KG1 (cell line): ENCODE measurements around the gene ZNF275.
"Not testable (repeated sequence)": the region's sequence is repeated elsewhere in the genome, so short reads cannot be mapped to it uniquely, and the experiment has no call there.

ENCODE experiments used
- DNase-seq: peaks from one replicate; lab custom pipeline; 2025; lab: John Stamatoyannopoulos, UW

The ZNF275 gene

DNA sequence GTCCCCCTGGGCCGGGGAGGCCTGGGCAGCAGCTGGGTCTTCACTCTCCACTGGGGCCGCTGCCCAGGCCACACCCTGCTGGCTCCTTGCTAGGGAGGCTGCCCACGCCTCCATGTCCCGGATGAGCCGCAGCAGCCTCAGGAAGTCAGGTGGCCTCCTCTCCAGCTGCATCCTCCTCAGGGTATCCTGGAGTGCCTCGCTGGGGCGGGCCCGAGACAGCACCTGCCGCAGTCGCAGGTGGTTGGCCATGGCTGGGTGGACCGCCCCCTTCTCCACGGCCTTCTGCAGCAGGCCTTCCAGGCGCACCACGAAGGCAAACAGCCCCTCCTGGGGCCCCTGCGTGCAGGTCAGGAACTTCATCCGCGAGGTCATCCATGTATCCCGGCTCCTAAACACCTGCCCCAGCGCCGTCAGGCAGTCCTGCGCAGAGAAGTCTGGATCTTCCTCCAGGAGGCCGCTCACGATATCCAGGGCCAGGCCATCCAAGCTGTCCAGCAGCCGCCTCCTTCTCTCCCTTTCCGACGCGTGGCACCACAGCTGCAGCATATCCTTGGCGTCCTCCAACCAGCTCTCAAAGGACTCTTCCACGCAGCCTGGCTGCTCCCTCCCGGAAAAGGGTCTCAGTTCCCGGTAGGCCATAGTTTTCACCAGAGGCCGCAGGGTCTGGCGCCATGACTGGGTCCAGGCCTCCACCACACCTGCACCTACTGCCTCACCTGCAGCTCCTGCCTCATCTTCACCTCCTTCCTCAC is 14.5 kb upstream of the ZNF275 start:
- DNase-seq, result no peak

- not testable (repeated sequence) for DNase-seq
Measured at GRCh38 chrX:153320047-153320443, 13.9 kb upstream of the ZNF275 start.

DNA sequence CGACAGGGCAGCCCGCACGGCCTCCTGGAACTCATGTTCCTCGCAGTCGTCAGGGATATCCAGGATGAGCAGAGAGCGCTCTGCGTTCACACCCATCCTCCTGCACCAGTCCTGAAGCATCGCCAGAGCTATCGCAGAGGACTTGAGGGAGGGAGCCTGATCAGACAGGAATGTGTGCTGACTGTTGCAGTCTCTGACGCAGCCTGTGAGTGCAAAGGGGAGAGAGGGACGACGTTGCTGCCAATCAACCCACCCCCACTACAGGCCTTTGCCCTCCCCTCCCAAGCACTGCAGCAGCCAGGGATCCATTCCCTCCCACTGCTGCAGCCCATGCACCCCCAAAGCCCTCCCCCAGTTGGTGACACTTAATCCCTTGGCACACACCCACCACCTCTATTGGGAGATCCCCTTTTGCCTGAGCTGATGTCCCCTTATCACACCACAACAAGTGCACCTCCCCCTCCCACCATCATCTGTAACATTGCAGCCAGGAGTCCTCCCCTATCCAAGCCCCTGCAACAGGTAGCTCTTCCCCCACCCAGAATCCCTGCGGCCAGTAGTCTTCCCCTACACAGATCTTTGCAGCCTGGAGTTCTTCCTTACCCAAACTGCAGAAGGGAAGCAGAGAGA is 13.3 kb upstream of the ZNF275 start:
- DNase-seq, result no peak

DNA sequence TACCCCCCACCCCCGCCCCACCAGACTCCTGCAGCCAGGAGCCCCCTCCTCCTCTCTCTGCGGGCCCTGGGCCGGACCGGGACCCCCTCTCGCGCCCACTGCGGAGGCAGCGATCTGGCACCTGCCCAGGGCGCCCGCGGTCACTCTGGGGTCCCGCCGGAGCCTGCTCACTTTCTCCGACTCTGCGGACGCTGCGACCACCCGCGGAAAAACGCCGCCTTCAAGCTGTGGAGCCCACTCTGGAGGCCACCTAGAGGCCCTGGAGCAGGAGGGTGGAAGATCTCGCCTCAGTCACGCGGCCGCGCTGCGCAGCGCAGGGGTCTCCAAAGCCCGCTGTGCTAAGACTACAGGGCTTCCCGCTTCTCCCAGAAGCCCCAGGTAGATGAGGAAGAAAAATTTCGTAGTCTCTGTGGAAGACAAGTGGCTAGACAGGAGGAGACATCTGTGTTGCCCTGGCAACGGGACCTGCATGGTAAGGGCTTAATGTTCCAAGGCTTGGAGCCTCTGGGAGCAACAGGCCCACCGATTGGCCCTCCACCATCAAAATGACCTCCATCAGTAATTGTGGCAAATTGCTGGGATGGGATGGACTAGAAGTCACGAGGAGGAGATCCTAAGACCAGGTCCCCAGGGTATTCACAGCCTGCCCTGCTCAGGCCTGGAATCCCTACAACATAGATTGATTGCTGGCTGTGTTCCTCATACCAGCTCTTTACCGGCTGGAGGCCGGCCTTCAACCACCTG is 12.4 kb upstream of the ZNF275 start, which contains the start of gene PNMA6F:
PNMA6F (minus strand) TSS at position 387 of the 744 bp plus-strand sequence. CDS start 1,093 bp downstream, outside the sequence.
- no peak for DNase-seq

DNA sequence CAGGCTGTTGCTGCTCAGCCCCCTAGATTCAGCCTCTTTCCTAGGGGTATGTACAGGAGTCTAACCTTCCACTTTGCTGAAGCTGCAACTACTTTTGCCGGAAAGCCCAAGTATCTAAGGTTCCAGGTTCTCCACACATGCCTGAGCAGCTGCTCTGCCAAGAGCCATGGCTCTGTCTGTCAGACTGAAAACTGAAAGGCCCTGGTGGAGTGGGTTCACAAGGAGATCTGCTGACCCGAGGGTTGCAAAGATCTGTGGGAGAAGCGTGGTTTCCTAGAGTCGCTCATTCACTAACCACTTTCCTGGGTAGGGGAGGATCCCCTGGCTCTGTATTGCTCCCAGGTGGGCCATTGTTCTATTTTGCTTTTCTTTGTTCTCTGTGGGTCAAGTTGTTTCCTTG is 6.4 kb upstream of the ZNF275 start:
- no peak for DNase-seq

DNA sequence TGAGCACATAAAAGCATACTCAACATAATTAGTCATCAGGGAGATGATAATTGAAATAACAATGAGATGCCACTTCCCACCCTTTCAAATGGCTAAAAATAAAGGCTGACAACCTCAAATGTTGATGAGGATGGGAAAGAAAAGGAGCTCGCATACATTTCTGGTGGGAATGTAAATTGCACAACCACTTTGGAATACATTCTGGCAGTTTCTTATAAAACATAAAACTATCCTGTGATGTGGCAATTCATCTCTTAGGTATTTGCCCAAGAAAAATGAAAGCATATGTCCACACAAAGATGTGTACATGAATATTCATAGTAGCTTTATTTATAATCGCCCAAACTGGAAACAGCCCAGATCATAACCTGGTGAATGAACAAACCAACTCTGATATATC is 687 bp upstream of the ZNF275 start:
- no peak for DNase-seq

DNA sequence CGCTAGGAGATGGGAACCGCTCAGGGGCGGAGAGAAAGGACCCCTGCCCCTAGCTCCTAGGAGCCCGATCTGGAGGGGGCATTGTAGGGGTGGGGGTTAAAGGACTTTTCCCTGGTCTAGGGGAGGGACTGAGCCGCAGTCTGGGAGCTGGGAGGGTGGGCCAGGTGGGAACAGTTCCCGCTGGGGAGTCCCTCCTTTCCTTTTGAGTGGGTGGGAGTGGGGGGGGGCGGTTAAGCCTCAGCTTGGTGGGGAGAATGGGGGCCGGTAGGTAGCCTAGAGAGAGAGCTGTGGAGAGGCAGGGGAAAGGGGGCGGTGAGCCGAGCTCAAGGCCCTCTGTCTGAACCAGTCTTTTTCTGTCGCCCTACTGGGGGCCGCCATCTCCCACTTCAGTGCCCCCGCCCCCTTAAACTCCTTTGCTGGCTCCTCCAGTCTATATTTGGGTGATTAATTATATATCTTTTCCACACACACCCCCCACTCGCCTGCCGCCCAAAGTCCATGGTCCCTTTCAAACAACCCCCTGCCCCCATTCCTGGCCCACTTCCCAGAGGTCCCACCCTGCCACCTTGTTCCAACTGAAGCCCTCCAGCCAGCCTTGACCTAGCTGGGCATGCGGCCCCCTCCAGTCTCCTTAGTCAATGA is 822 bp downstream of the ZNF275 start:
- no peak for DNase-seq

DNA sequence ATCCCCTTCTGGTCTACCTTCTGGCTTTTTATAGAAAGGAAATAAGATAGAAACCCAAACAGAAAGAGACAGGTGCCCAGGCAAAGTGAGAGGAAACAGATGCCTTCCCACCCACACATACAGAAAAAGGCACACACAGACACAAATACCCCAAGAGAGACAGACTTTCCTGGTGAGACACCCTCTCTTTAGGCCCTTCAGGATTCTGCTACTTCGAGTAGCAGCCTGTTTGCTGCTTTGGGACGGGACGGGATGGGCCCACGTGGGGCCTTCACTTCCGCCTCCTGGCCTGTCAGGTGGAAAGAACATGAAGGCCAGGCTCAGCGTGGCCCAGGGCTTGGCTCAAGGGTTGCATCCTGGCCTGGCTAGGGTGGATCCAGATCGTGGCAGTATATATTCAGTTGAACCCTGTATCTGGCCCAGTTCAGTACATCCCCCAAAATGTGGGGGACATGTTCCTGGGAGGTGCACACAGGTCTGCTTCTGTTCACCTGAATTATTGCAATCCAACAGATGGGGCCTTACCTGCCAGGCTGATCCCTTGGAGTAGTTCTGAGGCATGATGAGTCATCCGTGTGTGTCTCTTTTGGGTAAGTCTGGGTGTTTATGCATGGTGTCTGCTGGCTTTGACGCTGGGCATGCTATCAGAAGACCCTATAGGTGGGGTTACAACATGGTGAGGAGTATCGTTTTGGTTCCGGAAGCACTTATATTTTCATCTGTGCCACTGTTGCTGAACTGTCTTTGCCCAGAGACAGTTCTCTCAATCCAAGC is 2.4 kb downstream of the ZNF275 start:
- no peak for DNase-seq

DNA sequence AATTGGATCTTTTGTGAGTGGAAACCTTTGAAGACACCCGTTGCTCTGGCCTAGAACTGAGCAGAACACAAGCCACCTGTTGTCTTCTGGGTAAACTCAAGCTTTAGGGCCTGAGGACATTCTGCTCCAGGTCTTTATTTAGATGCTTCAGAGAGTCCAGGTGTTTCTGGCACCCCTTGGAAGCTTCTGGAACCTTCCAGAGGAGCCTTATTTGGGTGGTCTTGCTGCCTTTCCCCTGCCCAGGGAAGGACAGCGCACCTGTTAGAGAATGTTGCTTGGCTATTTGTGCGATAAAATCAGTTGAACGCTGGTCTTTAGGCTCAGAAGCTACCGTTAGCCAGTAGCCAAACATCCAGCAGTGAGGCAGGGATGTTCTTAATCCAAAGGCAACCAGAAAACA is 3.0 kb downstream of the ZNF275 start:
- DNase-seq, result no peak

- no peak for DNase-seq
Measured at GRCh38 chrX:153338836-153339235, 4.9 kb downstream of the ZNF275 start.

DNA sequence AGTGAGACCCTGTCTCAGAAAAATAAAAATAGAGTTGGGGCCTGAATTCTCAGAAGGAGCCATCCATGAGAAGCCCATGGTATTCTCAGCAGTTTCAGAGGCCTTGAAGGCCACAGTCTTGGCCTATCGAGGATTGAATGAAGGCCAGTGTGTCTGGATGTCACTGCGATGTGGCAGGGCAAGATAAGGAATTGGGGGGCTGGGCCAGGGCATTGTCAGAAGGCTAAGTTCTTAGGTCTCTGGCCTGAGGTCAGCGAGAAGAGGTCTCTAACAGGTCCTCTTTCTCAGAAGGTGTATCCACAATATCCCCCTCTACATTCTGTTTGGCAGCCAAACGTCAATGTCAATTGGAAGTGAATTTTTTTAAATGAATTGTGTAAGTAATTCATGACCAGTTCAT is 5.7 kb downstream of the ZNF275 start:
- DNase-seq, result no peak

DNA sequence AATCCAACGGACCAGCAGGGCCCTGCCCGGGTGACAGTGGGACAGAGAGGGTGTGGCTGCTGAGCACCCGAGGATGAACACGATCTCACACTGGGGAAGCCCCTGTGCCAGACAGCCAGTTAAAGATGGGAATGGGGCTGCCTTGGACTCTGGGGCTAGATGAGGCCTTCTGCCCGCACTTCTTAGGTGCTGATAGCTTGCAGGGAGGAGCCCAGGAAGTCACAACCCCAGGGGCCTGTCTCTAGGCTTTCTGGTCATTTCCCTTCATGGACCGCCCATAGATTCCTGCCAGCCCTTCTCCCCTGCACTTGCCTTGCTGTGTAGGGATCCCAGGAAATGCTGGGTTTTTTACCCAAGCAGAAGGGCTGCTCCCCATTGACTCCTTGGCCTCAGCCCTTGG is 6.2 kb downstream of the ZNF275 start:
- DNase-seq, result no peak

GRCh38 chrX:153342762-153343558 is 9.0 kb downstream of the ZNF275 start:
- DNase-seq, result no peak

GRCh38 chrX:153343674-153344073 is 9.7 kb downstream of the ZNF275 start:
- no peak for DNase-seq

DNA sequence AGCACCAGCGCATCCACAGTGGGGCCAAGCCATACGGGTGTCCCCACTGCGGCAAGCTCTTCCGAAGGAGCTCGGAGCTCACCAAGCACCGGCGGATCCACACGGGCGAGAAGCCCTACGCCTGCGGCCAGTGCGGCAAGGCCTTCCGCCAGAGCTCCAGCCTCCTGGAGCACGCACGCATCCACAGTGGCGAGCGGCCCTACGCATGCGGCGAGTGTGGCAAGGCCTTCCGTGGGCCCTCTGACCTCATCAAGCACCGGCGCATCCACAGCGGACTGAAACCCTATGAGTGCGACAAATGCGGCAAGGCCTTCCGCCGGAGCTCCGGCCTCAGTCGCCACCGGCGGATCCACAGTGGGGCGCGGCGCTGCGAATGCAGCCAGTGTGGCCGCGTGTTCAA is 13.6 kb downstream of the ZNF275 start:
- DNase-seq, result no peak

GRCh38 chrX:153348421-153348820 is 14.5 kb downstream of the ZNF275 start:
- no peak for DNase-seq

DNA sequence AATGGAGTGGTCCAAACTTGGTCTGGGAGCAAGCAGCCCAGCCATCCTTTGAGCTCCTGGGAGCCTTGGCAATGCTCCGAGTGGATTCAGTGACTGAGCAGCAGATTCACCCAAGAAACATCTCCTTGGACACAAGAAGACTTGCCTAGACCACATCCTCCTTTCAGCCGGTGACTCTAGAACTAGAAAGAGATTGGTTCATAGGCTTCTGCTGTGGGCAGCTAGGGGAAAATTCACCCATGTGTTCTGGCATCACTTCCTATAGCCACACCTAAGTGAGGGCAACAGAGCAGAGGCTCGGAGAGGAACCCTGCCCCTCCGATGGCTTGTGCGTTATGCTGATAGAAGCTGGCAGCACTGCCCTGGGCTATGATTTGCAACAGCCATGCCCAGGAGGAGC is 16.0 kb downstream of the ZNF275 start:
- no peak for DNase-seq

DNA sequence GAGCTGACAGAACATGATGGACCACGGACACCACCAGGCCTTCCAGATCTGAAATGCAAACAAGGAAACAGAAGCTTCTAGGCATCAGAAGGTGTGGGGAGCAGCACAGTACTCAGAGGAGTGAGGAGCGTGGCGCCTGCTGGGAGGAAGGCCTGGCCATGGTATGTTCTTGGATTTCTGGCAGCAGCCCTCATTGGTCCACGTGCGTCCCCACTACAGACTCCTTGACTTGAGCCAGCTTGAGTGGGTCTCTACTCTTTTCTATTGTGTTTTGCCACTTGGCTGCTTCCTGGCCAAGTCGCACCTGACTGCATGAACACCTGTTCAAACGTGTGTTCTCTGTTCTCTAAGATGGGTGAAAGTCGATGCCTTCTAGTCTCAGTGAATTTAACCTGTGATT is 18.0 kb downstream of the ZNF275 start:
- DNase-seq, result no peak

GRCh38 chrX:153352858-153353257 is 18.9 kb downstream of the ZNF275 start:
- no peak for DNase-seq

GRCh38 chrX:153353416-153353815 is 19.5 kb downstream of the ZNF275 start:
- no peak for DNase-seq

- no peak for DNase-seq
Measured at GRCh38 chrX:153357877-153358276, 23.9 kb downstream of the ZNF275 start.
